GM23338 (cell line): Measurements from ENCODE around the gene MYO5B. TPM values are rescaled to one million over a fixed set of nuclear protein-coding genes. Genes with fewer than 3 reads are reported as not detected.

ENCODE experiments used
- ATAC-seq: fragments of 200-7000 bp; cut with Tn5 transposase; 3 replicates; pipeline ENCODE4 v1.9.1; 2020
- DNase-seq: peaks from one replicate; pipeline ENCODE4 v3.0.0-alpha.2; 2015; ENCODE audit warnings: low spot score
- H2AFZ ChIP-seq: fragments of 200-600 bp; sonication (generic); 2 replicates; pipeline ENCODE4 v1.8.0; 2016; ENCODE audit warnings: antibody characterized with exemption, mild to moderate bottlenecking, moderate library complexity
- H3F3A ChIP-seq: fragments of 200-600 bp; sonication (generic); replicated peaks from 2 replicates; pipeline ENCODE4 v1.8.0; 2017; ENCODE audit warnings: antibody characterized with exemption, mixed run types, low read depth
- H3K27ac ChIP-seq: fragments of 200-600 bp; sonication (generic); 2 replicates; pipeline ENCODE4 v1.6.1; 2016; ENCODE audit warnings: low read depth
- H3K27me3 ChIP-seq: fragments of 200-600 bp; sonication (generic); 2 replicates; pipeline ENCODE4 v1.8.0; 2016; ENCODE audit warnings: mild to moderate bottlenecking, mixed run types, moderate library complexity; ENCODE audit not compliant: insufficient read depth
- H3K36me3 ChIP-seq: fragments of 200-600 bp; sonication (generic); 2 replicates; pipeline ENCODE4 v1.8.0; 2016; ENCODE audit warnings: mild to moderate bottlenecking; ENCODE audit not compliant: insufficient read depth
- H3K4me1 ChIP-seq: fragments of 200-600 bp; sonication (generic); 2 replicates; pipeline ENCODE4 v1.8.0; 2016; ENCODE audit warnings: mild to moderate bottlenecking, moderate library complexity; ENCODE audit not compliant: insufficient read depth
- H3K4me2 ChIP-seq: fragments of 200-600 bp; sonication (generic); 2 replicates; pipeline ENCODE4 v1.7.1; 2017; ENCODE audit warnings: mixed run types
- H3K4me3 ChIP-seq: fragments of 200-600 bp; sonication (generic); 2 replicates; pipeline ENCODE4 v1.6.1; 2016; ENCODE audit warnings: mixed run types
- H3K79me2 ChIP-seq: fragments of 200-600 bp; sonication (generic); replicated peaks from 2 replicates; pipeline ENCODE4 v1.8.0; 2017; ENCODE audit warnings: mild to moderate bottlenecking; ENCODE audit not compliant: insufficient read depth
- H3K9me2 ChIP-seq: fragments of 200-600 bp; sonication (generic); 2 replicates; pipeline ENCODE4 v1.8.0; 2017; ENCODE audit not compliant: insufficient read depth
- H4K20me1 ChIP-seq: fragments of 200-600 bp; sonication (generic); replicated peaks from 2 replicates; pipeline ENCODE4 v1.8.0; 2017; ENCODE audit warnings: mild to moderate bottlenecking; ENCODE audit not compliant: insufficient read depth
- H3K27ac Mint-ChIP-seq: 2 replicates; pipeline ENCODE4 v1.8.0; 2020; ENCODE audit warnings: inconsistent platforms, mild to moderate bottlenecking, moderate library complexity, mixed read lengths
- H3K27me3 Mint-ChIP-seq: 3 replicates; pipeline ENCODE4 v1.8.0; 2022; ENCODE audit warnings: low read depth, mild to moderate bottlenecking, moderate library complexity, mixed read lengths, inconsistent platforms; ENCODE audit not compliant: insufficient read depth, poor library complexity
- H3K36me3 Mint-ChIP-seq: 3 replicates; pipeline ENCODE4 v1.8.0; 2021; ENCODE audit warnings: low read depth, mild to moderate bottlenecking, inconsistent platforms, moderate library complexity, mixed read lengths
- H3K4me1 Mint-ChIP-seq: 3 replicates; pipeline ENCODE4 v1.8.0; 2020; ENCODE audit warnings: mild to moderate bottlenecking, inconsistent platforms, mixed read lengths
- H3K4me3 Mint-ChIP-seq: 3 replicates; pipeline ENCODE4 v1.8.0; 2021; ENCODE audit warnings: moderate library complexity, mild to moderate bottlenecking, inconsistent platforms, mixed read lengths
- H3K9me3 Mint-ChIP-seq: 3 replicates; pipeline ENCODE4 v1.8.0; 2020; ENCODE audit warnings: moderate library complexity, mild to moderate bottlenecking, inconsistent platforms, mixed read lengths
- EZH2 ChIP-seq: fragments of 200-600 bp; sonication (generic); IDR thresholded peaks from one replicate; pipeline ENCODE4 v1.8.0; 2017; ENCODE audit warnings: antibody characterized with exemption, mild to moderate bottlenecking, low read depth; ENCODE audit not compliant: unreplicated experiment
- EZH2phosphoT487 ChIP-seq: fragments of 200-600 bp; sonication (generic); IDR thresholded peaks from one replicate; pipeline ENCODE4 v1.8.1; 2018; ENCODE audit warnings: antibody characterized with exemption; ENCODE audit not compliant: unreplicated experiment
- JUNB ChIP-seq: IDR thresholded peaks from one replicate; pipeline ENCODE4 v1.6.1; 2016; ENCODE audit warnings: antibody characterized with exemption; ENCODE audit not compliant: unreplicated experiment
- NANOG ChIP-seq: IDR thresholded peaks from 2 replicates; pipeline ENCODE4 v1.6.1; 2016; ENCODE audit warnings: antibody characterized with exemption, borderline replicate concordance
- STAT1 ChIP-seq: IDR thresholded peaks from one replicate; pipeline ENCODE4 v1.6.1; 2016; ENCODE audit warnings: antibody characterized with exemption; ENCODE audit not compliant: unreplicated experiment
- ZNF331 ChIP-seq: fragments of 250-450 bp; sonication (Bioruptor Pico); IDR thresholded peaks from 2 replicates; pipeline ENCODE4 v1.5.0; 2020; ENCODE audit warnings: low read depth, mild to moderate bottlenecking, moderate library complexity
- polyA plus RNA-seq: library from polyadenylated mRNA; unstranded; fragments of >200 nt; fragmentation: Nextera tagmentation; extraction: Ambion mirVana; gene quantifications from 2 replicates; pipeline ENCODE4 v1.2.1, GENCODE V29; 2016
- total RNA-seq: library from RNA; depleted of rRNA; stranded (reverse); fragments of >200 nt; shearing (Covaris generic); gene quantifications from 2 replicates; pipeline ENCODE4 v1.2.3, GENCODE V29; 2014
- TF ChIP-seq, protein P1 (sequence below): fragments of 250-450 bp; sonication (Bioruptor Pico); IDR thresholded peaks from 2 replicates; pipeline ENCODE4 v1.5.0; 2020; ENCODE audit warnings: mild to moderate bottlenecking, moderate library complexity

The MYO5B gene
- total and polyA plus RNA-seq, 2 experiments from 2014 or later, result 3.2 to 19.1 TPM

DNA sequence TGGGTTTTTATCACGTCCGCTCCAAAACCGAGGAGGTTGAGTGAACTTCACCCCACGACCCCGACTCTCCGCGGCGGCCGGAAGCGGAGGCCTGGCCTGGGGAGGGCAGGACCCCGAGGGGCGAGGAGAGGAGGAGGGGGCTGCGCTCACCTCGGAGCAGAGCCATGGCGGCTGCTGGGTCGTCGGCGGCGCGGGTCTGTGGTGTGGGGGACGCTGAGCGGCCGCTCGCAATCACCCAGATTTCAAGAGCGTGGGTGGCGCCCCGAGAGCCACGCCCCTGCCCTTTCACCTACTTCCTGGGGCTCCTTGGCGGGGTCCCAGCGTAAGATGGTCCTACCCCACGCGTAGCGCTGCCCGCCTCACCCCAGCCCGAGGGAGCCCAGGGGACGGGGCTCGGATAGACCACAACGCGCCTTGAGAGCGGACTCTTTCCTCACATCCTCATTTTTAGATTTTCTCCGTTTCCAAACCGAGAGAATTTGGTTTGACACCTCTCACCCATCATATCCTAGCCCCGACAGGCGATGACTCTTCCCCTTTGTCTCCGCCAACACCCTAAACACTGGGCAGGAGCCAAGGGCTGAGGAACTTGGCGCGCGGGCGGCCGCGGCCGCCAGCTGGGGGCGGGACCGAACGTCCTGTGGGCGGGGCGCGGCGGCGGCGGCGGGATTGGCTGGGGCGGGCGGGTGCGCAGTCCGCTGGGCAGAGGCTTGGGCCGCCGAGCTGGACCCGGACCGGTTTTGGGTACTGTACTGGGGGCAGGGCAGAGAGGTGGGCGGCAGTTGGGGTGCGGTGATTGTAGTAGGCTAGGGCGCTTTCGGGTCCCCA lies 381.4 kb downstream of the MYO5B start, which contains the start of gene ACAA2 (continued):
- TF ChIP-seq, protein P1, sequence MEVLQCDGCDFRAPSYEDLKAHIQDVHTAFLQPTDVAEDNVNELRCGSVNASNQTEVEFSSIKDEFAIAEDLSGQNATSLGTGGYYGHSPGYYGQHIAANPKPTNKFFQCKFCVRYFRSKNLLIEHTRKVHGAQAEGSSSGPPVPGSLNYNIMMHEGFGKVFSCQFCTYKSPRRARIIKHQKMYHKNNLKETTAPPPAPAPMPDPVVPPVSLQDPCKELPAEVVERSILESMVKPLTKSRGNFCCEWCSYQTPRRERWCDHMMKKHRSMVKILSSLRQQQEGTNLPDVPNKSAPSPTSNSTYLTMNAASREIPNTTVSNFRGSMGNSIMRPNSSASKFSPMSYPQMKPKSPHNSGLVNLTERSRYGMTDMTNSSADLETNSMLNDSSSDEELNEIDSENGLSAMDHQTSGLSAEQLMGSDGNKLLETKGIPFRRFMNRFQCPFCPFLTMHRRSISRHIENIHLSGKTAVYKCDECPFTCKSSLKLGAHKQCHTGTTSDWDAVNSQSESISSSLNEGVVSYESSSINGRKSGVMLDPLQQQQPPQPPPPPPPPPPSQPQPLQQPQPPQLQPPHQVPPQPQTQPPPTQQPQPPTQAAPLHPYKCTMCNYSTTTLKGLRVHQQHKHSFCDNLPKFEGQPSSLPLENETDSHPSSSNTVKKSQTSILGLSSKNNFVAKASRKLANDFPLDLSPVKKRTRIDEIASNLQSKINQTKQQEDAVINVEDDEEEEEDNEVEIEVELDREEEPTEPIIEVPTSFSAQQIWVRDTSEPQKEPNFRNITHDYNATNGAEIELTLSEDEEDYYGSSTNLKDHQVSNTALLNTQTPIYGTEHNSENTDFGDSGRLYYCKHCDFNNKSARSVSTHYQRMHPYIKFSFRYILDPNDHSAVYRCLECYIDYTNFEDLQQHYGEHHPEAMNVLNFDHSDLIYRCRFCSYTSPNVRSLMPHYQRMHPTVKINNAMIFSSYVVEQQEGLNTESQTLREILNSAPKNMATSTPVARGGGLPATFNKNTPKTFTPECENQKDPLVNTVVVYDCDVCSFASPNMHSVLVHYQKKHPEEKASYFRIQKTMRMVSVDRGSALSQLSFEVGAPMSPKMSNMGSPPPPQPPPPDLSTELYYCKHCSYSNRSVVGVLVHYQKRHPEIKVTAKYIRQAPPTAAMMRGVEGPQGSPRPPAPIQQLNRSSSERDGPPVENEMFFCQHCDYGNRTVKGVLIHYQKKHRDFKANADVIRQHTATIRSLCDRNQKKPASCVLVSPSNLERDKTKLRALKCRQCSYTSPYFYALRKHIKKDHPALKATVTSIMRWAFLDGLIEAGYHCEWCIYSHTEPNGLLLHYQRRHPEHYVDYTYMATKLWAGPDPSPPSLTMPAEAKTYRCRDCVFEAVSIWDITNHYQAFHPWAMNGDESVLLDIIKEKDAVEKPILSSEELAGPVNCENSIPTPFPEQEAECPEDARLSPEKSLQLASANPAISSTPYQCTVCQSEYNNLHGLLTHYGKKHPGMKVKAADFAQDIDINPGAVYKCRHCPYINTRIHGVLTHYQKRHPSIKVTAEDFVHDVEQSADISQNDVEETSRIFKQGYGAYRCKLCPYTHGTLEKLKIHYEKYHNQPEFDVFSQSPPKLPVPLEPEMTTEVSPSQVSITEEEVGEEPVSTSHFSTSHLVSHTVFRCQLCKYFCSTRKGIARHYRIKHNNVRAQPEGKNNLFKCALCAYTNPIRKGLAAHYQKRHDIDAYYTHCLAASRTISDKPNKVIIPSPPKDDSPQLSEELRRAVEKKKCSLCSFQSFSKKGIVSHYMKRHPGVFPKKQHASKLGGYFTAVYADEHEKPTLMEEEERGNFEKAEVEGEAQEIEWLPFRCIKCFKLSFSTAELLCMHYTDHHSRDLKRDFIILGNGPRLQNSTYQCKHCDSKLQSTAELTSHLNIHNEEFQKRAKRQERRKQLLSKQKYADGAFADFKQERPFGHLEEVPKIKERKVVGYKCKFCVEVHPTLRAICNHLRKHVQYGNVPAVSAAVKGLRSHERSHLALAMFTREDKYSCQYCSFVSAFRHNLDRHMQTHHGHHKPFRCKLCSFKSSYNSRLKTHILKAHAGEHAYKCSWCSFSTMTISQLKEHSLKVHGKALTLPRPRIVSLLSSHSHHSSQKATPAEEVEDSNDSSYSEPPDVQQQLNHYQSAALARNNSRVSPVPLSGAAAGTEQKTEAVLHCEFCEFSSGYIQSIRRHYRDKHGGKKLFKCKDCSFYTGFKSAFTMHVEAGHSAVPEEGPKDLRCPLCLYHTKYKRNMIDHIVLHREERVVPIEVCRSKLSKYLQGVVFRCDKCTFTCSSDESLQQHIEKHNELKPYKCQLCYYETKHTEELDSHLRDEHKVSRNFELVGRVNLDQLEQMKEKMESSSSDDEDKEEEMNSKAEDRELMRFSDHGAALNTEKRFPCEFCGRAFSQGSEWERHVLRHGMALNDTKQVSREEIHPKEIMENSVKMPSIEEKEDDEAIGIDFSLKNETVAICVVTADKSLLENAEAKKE, result no peak
- TF ChIP-seq NANOG, result no peak
- TF ChIP-seq JUNB, result no peak

DNA sequence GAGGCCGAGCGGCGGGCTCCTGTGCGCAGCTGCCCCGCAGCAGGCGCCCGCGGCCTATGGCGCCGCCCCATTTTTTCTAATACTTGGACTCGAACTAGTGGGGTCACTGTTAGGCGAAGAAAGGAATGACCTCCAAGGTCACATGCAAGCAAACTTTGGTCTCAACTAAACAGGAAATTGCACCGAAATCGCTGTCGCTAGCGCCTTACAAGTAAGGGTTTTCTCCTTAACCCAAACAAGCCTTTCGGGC lies 382.0 kb downstream of the MYO5B start:
- peak overlapping the region; percentile 88 for H3K4me2 ChIP-seq
- no peaks in the 10 kb centered on the region for H3K9me2 ChIP-seq
- Mint-ChIP-seq H3K36me3 (peaks cover 35% of the 10 kb centered on the region), H3K4me1 (peaks cover 24% of the 10 kb centered on the region), H3K4me3 (peak overlapping the region; percentile 83), H3K27me3 (peaks cover 2% of the 10 kb centered on the region), H3K9me3 (peaks cover 32% of the 10 kb centered on the region), H3K27ac (peak overlapping the region; percentile 70; the same call in 1 of the 2 replicates)
- no peaks in the 10 kb centered on the region for H3F3A ChIP-seq
- ATAC-seq, result peak; percentile 27
- peaks cover 52% of the 10 kb centered on the region for H3K79me2 ChIP-seq
- H3K27ac ChIP-seq, result peak overlapping the region; percentile 99
- H3K36me3 ChIP-seq, result peaks cover 5% of the 10 kb centered on the region; the same call in 1 of the 2 replicates
- peak overlapping the region; percentile 94 for H3K4me3 ChIP-seq
- peak; percentile 60 for DNase-seq
- H2AFZ ChIP-seq, result peak overlapping the region; percentile 97
- H3K27me3 ChIP-seq, result no peaks in the 10 kb centered on the region
- peaks cover 16% of the 10 kb centered on the region for H3K4me1 ChIP-seq
- no peaks in the 10 kb centered on the region for H4K20me1 ChIP-seq
- TF ChIP-seq EZH2phosphoT487 (no peak), EZH2 (no peak), ZNF331 (CRISPR knock-in tag) (no peak), STAT1 (no peak)
- TF ChIP-seq, protein P1, result no peak
